Esophagus muscularis mucosa (tissue), 3 donors: ENCODE data around the gene ELP4.

Experiments used
- POLR2AphosphoS5 ChIP-seq, 2 donors: sonication (generic); formaldehyde crosslinking; IDR thresholded peaks; one replicate each; pipeline ENCODE4 v1.6.1; 2017; ENCODE audit warnings: antibody characterized with exemption in 2 of 2
- TF ChIP-seq, protein P1 (sequence below), 3 experiments: fragments of 200-600 bp in 2 of 3; fragments of 450-650 bp in 1 of 3; sonication (generic) in 2 of 3; IDR thresholded peaks; one replicate each; pipeline ENCODE4 v1.5.1; 2017 to 2019; ENCODE audit warnings: antibody characterized with exemption in 3 of 3, mild to moderate bottlenecking in 2 of 3, moderate library complexity in 1 of 3

DNA sequence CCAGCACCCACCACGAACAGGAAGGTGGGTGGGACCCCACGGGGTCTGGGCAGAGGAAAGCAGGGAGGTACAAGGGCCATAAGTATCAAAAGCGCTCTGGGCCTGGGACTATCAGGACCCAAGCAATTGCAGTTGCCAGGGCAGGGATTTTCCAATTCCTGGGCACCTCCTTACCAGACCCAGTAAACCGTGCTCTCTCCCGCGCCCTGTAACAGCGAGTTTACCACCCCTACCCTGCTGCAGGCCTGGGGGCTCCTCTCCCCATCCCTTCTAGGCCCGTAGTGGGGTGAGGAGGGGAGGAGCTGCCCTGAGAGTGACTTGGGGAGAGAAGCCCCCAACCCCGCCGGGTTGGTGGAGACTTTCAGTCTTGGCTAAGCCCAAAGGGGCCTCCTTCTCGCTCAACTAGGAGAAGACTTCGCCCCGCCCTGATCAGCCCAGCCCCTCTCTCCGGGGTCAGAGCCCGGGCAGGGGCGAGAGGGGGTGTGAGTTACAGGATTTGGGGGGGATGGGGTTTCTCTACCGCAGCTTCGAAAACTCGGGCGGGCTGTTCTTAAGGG lies 296.1 kb downstream of the ELP4 start:
- TF ChIP-seq POLR2AphosphoS5 (IDR thresholded peaks at IDR 0.05) = no peak
- TF ChIP-seq, protein P1, sequence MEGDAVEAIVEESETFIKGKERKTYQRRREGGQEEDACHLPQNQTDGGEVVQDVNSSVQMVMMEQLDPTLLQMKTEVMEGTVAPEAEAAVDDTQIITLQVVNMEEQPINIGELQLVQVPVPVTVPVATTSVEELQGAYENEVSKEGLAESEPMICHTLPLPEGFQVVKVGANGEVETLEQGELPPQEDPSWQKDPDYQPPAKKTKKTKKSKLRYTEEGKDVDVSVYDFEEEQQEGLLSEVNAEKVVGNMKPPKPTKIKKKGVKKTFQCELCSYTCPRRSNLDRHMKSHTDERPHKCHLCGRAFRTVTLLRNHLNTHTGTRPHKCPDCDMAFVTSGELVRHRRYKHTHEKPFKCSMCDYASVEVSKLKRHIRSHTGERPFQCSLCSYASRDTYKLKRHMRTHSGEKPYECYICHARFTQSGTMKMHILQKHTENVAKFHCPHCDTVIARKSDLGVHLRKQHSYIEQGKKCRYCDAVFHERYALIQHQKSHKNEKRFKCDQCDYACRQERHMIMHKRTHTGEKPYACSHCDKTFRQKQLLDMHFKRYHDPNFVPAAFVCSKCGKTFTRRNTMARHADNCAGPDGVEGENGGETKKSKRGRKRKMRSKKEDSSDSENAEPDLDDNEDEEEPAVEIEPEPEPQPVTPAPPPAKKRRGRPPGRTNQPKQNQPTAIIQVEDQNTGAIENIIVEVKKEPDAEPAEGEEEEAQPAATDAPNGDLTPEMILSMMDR (IDR thresholded peaks at IDR 0.05) = no peak
